Urothelium cell line (cell line): ENCODE results near the gene SH3PXD2B.

Source experiments
- DNase-seq: peaks from one replicate; pipeline ENCODE4 v3.0.0; 2011; ENCODE audit warnings: low spot score, mixed read lengths
- FAIRE-seq: peaks from 2 replicates; lab custom pipeline; 2011; peaks lifted over from hg19 to GRCh38; lab: Jason Lieb, UNC

SH3PXD2B gene

GRCh38 chr5:172455087-172455381, 709 bp upstream of the SH3PXD2B start:
- FAIRE-seq (no peak), DNase-seq (no peak)

- peak; percentile 60 for DNase-seq
- FAIRE-seq, result no peak
These were observed 353 bp downstream of the SH3PXD2B start for GRCh38 chr5:172453986-172454357.

GRCh38 chr5:172453206-172453985, 929 bp downstream of the SH3PXD2B start:
- DNase-seq (peak; percentile 69), FAIRE-seq (no peak)

GRCh38 chr5:172452398-172453205, 1.7 kb downstream of the SH3PXD2B start:
- peak; percentile 62 for DNase-seq

DNA sequence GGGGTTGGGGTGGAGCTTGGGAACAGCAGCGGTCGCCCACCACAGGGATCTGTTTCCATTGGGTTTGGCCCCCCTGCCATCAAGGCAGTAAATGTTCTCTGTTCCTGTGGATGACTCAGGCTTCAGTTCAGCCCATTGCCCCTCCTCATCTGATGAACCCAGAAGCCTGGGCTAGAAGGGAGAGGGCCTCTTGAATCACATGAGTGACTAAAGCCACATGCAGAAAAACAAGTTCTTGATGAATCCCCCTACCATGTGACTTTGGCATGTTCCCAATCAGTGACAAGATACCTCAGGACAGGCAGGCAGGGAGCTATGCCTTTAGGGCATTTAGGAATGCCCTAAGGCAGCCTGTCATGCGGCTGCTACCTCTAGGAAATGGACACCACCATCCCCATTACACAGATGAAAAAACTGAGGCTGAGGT, 2.5 kb downstream of the SH3PXD2B start:
- DNase-seq (peak; percentile 54), FAIRE-seq (no peak)

More at GRCh38 chr5:172452398-172453205, 1.7 kb downstream of the SH3PXD2B start:
- no peak for FAIRE-seq

GRCh38 chr5:172450861-172451695, 3.2 kb downstream of the SH3PXD2B start:
- peak; percentile 45 for DNase-seq
- FAIRE-seq, result no peak

DNA sequence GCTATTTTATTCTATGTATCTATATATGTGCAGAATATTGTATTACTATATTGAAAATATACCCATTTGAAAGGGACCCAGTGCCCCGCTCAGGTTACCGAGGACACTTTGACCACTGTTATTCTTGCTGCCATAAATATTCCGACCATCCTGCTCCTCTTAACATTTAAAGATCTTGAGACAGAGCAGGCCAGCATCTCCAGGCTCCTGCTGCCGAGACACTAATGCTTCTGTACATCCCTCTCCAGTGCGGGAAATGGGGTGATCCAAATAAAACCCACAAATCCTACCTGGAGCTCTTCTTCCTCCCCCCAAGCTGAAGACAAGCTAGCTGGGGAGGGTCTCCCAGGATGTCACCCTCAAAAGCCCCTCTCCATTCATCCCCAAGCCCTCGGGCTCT, 3.9 kb downstream of the SH3PXD2B start:
- no peak for DNase-seq
- no peak for FAIRE-seq

GRCh38 chr5:172448999-172449398, 5.3 kb downstream of the SH3PXD2B start:
- FAIRE-seq (no peak), DNase-seq (no peak)

- DNase-seq (no peak), FAIRE-seq (no peak)
These were observed 6.5 kb downstream of the SH3PXD2B start for GRCh38 chr5:172447646-172448365.

DNA sequence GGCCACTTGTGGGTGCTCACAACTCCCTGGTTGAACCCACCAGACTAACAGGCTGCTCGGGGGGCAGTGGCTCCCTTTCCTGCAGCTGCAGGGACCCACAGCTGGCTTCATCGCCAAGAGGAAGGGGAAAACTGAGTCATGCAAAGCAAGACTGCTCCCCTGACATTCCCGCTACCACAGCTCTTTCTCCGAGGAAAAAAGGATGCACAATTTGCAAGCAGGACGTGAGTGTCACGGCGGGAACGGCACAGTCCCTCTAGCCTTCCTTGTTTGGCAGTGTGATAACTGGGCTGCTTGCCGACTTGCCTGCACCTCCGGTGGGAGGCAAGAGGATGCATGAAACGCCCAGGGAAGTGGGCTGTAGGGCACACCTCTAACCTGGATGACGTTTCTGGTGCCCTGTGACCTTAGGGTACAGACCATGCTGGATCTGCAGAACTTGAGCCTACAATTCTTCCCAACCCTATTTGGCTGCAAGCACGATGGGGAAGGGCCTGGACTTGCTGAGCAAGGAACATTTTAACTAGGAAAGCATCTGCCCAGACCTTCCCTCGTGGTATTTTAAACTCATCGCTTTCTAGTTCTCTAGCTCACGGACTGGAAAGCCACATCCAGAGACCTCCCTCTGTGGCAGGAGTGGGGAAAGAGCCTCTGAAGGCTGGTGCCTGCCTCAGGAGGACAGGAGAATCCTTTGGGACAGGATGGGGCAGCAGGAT, 7.8 kb downstream of the SH3PXD2B start:
- no peak for DNase-seq
- FAIRE-seq, result no peak

GRCh38 chr5:172445866-172446265, 8.5 kb downstream of the SH3PXD2B start:
- FAIRE-seq (no peak), DNase-seq (no peak)

DNA sequence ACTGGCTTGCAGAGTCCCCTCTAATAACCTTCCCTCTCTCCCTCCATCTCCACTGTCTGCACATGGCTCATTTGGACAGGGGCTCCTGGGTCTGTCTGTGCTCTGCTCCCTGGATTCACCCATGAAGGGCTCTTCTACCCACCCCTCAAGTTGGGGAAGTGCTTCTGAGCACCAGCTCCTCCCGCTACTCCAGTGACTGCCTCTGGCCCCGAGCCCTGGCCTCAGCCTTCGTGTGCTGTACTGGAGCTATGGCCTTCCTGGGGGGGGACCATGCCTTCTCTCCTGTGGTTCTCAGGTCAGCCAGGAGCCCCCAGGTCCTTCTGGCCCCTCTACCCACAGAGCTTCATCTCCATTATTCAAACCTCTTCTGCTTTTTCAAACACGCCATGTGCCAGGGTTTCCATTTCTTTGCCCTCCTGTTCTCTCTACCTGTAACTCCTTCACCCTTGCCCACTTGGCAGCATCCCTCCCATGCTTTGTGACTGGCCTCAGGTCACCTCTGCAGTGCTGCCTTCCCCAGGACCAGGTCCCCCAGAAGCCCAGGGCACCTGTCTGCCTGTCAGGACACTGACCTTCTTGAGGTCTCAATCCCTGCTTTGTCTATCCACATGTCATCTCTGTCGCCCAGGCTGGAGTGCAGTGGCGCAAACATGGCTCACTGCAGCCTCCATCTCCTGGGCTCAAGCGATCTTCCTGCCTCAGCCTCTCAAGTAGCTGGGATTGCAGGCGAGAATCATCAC, 9.5 kb downstream of the SH3PXD2B start:
- FAIRE-seq, result no peak

GRCh38 chr5:172444110-172444510, 10.2 kb downstream of the SH3PXD2B start:
- FAIRE-seq (no peak), DNase-seq (no peak)

More for the DNA sequence above, 9.5 kb downstream of the SH3PXD2B start:
- no peak for DNase-seq

GRCh38 chr5:172443441-172444109, 10.8 kb downstream of the SH3PXD2B start:
- DNase-seq (peak; percentile 84), FAIRE-seq (peak; percentile 52)

DNA sequence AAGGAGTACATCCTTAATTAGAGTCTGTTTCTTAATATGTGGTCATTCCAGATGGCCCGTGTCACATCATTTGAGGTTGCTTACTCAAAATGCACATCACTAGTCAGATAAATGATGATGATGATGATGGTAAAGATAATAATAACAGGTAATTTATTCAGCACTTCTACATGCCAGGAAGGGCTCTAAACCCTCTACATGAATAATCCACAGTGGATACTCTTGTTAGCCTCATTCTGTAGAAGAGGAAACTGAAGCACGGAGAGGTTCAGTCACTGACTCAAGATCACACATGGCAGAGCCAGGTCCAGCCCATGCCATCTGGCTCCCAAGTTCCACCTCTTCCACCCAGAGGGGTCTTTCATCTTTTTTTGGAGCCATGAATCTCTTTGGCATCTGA, 11.7 kb downstream of the SH3PXD2B start:
- DNase-seq (no peak), FAIRE-seq (no peak)

GRCh38 chr5:172441262-172441751, 13.0 kb downstream of the SH3PXD2B start:
- DNase-seq (no peak), FAIRE-seq (no peak)

DNA sequence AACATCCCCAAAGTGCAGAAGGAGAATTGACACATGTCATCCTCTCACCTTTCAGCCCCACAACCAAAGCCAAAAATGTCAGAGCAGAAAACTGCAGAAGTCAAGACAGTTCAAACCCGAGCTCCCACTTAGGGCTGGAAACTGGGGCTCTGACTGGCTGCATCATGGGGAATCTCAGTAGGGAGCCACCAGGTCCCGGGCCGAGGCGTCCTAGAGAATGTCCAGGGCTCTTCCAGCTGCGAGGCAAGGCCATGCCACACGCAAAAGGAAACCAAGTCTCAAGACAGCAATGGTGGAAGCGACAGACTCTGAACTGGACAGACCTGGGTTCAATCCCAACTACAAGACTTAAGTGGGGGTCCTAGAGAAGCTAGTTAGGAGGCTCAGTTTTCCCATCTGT, 13.8 kb downstream of the SH3PXD2B start:
- FAIRE-seq (no peak), DNase-seq (no peak)

- DNase-seq, result no peak
- FAIRE-seq, result no peak
These were observed 14.4 kb downstream of the SH3PXD2B start for GRCh38 chr5:172439785-172440477.
